ENCODE measurements around the gene DPP8. TPM values are rescaled to one million over a fixed set of nuclear protein-coding genes. Genes with fewer than 3 reads are reported as not detected.
"Not testable (repeated sequence)": the region's sequence is repeated elsewhere in the genome, so short reads cannot be mapped to it uniquely, and the experiment has no call there.

The DPP8 gene
- total and polyA plus RNA-seq, 10 donors = 6.0 to 74.6 (median 53.2) TPM

GRCh38 chr15:65468229-65468909 is 49.1 kb downstream of the DPP8 start:
- 88 to 96% (median 95%) methylated on average over 5 of the region's 5 CpGs for WGBS, 5 donors
- H3K27ac ChIP-seq = no peak overlapping the region
- no peak for TF ChIP-seq POLR2A (IDR thresholded peaks at IDR 0.05)
- no peak for TF ChIP-seq CTCF (IDR thresholded peaks at IDR 0.05 in 8 of 11, conservative IDR thresholded peaks at IDR 0.05 in 3 of 11)
- TF ChIP-seq POLR2AphosphoS5 (IDR thresholded peaks at IDR 0.05) = no peak
- H3K9me3 ChIP-seq = no peaks in the 10 kb centered on the region
- no peak for DNase-seq
- no peaks in the 10 kb centered on the region for H3K27me3 ChIP-seq (replicated peaks in 1 of 7)
- H3K36me3 ChIP-seq = peaks cover 8 to 100% (median 87%) of the 10 kb centered on the region in 6 donors
- no peak overlapping the region for H3K4me3 ChIP-seq
- intact Hi-C loops (cut with DNase I; ENCODE audit: low total_unique reads) = no loop called here
- no peaks in the 10 kb centered on the region for H3K4me1 ChIP-seq

- H3K27ac ChIP-seq = no peak overlapping the region
- H3K4me3 ChIP-seq = no peak overlapping the region
- WGBS, 5 donors = 93 to 98% (median 95%) methylated on average over 3 of the region's 3 CpGs
- peaks cover 0 to 100% (median 86%) of the 10 kb centered on the region in 6 donors for H3K36me3 ChIP-seq
- no peak for DNase-seq
- H3K9me3 ChIP-seq = no peaks in the 10 kb centered on the region
- no peak for TF ChIP-seq CTCF (IDR thresholded peaks at IDR 0.05 in 8 of 11, conservative IDR thresholded peaks at IDR 0.05 in 3 of 11)
- TF ChIP-seq POLR2A (IDR thresholded peaks at IDR 0.05) = no peak
- no peak for TF ChIP-seq POLR2AphosphoS5 (IDR thresholded peaks at IDR 0.05)
- H3K27me3 ChIP-seq (replicated peaks in 1 of 7) = no peaks in the 10 kb centered on the region
- intact Hi-C loops (cut with DNase I; ENCODE audit: low total_unique reads) = no loop called here
- H3K4me1 ChIP-seq = no peaks in the 10 kb centered on the region
Measured at GRCh38 chr15:65466901-65467300, 50.6 kb downstream of the DPP8 start.

GRCh38 chr15:65463096-65463495 is 54.4 kb downstream of the DPP8 start:
- intact Hi-C loops (cut with DNase I; ENCODE audit: low total_unique reads); H3K4me3 ChIP-seq; H3K27ac ChIP-seq; H3K4me1 ChIP-seq; DNase-seq; H3K27me3 ChIP-seq (replicated peaks in 1 of 7); H3K9me3 ChIP-seq: not testable (repeated sequence)
- H3K36me3 ChIP-seq = peaks cover 0 to 100% (median 94%) of the 10 kb centered on the region in 6 donors
- 94 to 97% (median 96%) methylated on average over 6 of the region's 6 CpGs for WGBS, 5 donors

GRCh38 chr15:65460741-65461347 is 56.6 kb downstream of the DPP8 start:
- peaks cover 0 to 100% (median 97%) of the 10 kb centered on the region in 6 donors for H3K36me3 ChIP-seq
- no peaks in the 10 kb centered on the region for H3K4me1 ChIP-seq
- H3K27me3 ChIP-seq (replicated peaks in 1 of 7) = no peaks in the 10 kb centered on the region
- TF ChIP-seq POLR2AphosphoS5 (IDR thresholded peaks at IDR 0.05) = no peak
- TF ChIP-seq POLR2A (IDR thresholded peaks at IDR 0.05) = no peak
- TF ChIP-seq CTCF (IDR thresholded peaks at IDR 0.05 in 8 of 11, conservative IDR thresholded peaks at IDR 0.05 in 3 of 11) = no peak
- H3K9me3 ChIP-seq = no peaks in the 10 kb centered on the region
- no peak overlapping the region for H3K4me3 ChIP-seq
- intact Hi-C loops (cut with DNase I; ENCODE audit: low total_unique reads) = no loop called here
- 77 to 88% (median 80%) methylated on average over 5 of the region's 5 CpGs for WGBS, 5 donors
- H3K27ac ChIP-seq = no peak overlapping the region
- no peak for DNase-seq

GRCh38 chr15:65455256-65455655 is 62.2 kb downstream of the DPP8 start:
- peaks cover 3 to 100% (median 95%) of the 10 kb centered on the region in 6 donors for H3K36me3 ChIP-seq
- H3K4me3 ChIP-seq; H3K27ac ChIP-seq; H3K9me3 ChIP-seq; DNase-seq; H3K4me1 ChIP-seq; H3K27me3 ChIP-seq (replicated peaks in 1 of 7): not testable (repeated sequence)
- 70 to 90% (median 88%) methylated on average over 4 of the region's 4 CpGs for WGBS, 5 donors
- intact Hi-C loops (cut with DNase I; ENCODE audit: low total_unique reads) = loop anchor here (10.0 kb wide), 1 partner anchor 50 kb away; no protein-coding TSS in a partner anchor
